DMS 273 (cell line): ENCODE results near the gene CPEB2.

Experiments used
- DNase-seq: peaks from one replicate; lab custom pipeline; 2025; ENCODE audit not compliant: unreplicated experiment; lab: John Stamatoyannopoulos, UW

CPEB2 gene

DNA sequence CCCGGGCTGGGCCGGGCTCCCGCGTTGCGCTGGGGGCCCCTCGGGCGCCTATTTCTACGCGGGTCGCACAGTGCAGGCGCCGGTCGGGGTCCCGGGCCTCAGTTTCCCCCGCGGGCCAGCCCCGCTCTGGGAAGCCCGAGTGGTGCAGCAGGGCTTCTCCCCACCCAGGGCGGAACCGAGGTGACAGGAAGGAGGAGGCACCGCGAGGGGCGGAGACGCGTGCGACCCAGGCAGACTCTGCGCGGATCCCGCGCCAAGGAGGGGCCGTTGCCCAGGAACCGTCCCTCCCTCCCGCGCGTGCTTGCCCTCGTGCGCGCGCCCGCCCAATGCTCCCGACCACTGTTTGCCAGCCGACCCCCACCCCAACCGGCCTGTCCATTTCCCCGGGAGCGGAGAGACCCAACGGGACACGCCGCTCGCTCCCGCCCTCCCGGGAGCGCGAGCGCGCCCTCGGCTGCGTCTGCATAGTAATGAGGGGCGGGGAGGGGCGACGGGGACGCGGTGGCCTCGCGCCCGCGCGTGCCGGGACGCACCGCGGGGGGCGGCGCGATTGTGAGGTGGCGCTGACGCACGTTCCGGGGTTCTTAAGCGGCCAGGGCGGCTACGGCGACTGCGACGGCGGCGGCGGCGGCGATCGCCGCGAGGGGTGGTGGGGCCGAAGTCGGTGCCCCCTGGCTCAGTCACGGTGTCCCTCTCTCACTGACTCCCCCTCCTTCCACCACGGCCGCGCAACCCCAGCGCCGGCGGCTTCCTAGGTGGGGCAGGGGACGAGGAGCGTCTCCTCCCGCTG, at the start of gene CPEB2:
Gene CPEB2, plus strand, starts transcription at position 613 of the 790 bp plus-strand sequence. CDS start 193 bp downstream, outside the sequence.
- peak; percentile 91 for DNase-seq

DNA sequence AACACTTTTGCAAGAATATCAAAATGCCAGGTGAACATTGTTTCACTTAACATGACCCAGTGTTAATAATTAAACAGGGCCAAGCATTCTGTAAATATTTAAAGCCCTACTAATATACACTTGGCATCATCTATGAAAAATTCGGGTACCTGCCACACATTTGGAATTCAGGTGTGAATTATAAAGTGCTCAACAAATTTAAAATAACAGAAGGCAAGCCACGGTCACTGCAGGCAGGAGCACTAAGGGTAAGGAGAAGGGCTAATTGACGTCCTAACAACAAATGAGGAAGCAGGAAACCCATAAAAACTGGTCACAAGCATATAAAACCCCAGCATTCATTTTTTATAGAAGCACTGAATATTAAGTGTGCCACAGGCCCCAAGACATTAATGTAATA, 43.8 kb upstream of the CPEB2 start:
- DNase-seq, result no peak

DNA sequence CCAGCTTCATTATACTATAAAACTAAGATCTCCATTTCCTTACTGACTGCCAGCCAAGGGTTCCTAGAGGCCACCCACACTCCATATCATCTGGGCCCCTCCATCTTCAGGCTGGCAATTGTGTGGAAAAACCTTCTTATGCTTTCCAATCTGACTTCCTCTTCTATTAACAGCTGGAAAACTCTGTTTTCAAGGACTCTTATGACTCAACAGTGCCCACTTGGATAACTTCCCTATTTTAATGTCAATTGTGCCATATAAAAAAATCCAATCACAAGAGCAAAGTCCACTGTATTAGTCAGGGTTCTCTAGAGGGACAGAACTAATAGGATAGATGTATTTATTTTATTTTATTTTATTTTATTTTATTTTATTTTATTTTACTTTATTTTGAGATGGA, 41.0 kb upstream of the CPEB2 start:
- no peak for DNase-seq

DNA sequence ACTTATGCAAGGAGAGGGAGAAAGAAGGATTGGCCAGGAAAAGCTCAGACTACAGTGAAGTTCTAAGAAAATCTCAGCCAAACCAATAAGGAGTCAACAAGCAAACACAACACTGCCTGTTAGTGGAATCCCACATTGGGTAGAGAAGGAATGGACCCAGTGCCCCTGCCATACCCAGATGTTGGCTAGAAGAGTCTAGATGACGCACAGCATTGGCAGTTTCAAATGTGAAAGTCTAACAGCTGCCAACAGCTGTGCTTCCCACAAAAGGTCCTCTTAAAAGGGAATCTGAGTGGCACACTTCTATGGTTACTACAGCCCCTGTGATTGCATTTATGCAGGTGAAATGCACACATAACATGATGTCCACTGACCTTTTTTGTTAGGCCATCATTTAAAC, 37.2 kb upstream of the CPEB2 start:
- DNase-seq, result no peak

DNA sequence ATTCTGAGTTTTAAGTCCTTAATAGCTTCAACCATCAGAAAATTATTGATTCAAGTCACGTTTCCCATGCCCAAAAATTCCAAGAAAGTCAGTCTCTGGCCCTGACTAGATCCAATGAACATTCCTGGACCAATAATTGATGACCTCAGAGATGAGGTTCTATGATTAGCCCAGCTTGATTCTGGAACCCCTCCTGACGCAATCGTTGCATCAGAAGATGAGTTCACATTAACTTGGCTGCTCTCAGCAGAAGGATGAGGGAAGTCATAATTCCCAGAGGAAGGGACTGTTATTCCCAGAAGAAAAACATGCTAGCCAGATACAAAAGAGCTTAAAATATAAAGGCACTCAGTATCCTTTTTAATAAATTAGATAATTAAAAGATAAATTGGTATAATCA, 34.3 kb upstream of the CPEB2 start:
- DNase-seq, result no peak

DNA sequence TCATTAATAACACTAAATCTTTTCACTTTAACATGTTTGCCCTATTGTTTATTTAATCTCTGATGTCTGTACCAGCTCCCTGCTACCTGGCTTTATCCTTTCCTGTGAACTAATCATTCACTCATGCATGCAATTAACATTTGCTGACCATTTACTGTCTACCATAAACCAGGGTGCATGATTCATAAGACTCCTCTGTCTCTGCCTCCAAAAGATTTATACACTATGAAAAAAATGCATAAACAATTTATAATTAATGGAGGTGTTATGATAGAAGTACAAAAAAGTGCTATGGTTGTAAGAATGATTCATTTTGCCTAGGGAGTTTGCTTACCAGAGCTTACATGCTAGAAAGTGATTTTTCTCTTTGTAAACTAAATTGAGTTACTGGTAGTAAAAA, 24.5 kb upstream of the CPEB2 start:
- DNase-seq, result no peak

DNA sequence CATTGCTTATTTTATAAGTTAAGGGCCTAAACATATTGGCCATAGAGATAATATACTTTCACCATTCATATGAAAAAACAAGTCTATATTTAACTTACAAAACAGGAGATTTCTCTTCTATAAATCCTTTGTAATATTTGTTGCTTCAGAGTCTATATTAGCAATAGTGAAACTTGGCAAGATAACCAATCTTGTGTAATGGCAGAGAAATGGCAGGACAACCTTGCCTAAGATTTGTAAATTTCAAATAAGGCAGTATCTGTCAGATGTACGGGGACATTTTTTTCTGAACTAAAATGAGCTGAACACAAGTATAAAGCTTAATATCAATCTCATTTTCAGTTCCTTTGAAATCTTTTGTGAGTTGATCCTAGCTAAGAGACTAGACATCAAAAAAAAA, 17.8 kb upstream of the CPEB2 start:
- no peak for DNase-seq

DNA sequence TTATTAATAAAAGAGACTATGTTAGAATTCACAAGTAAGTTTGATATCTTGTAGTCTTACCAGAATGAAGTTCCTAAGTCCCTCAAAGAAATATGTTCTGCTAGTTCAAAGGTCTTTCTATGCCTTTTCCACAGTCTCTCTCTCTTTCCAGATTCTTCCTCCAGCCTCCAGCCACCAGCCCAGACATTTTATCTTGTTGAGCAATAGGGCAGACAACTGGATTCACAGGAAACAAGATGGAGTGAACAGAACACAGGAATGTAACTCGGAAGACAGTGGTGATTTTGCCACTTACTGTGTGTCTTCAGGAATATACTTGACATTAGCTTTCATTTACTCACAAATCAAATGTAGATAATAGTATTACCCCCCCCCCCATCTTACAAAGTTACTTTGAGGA, 17.1 kb upstream of the CPEB2 start:
- DNase-seq, result no peak

DNA sequence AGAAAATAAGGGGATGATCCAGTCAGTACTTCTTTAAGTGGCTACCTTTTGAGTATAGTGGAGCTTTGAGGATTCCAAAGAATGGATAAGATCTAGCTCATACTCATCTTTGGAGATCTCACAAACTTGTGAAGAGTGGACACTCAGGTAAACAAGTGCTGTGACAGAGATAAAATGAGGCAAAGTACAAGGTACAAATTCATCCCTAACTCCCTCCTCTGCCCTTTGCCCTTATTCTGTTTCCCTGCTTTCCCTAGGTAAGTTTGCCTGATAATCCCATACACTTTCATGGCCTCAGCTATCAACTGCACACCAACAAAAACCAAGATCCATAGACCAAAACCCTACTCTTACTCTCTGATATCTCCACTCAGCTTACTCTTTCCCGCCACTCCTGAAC, 16.4 kb upstream of the CPEB2 start:
- no peak for DNase-seq

DNA sequence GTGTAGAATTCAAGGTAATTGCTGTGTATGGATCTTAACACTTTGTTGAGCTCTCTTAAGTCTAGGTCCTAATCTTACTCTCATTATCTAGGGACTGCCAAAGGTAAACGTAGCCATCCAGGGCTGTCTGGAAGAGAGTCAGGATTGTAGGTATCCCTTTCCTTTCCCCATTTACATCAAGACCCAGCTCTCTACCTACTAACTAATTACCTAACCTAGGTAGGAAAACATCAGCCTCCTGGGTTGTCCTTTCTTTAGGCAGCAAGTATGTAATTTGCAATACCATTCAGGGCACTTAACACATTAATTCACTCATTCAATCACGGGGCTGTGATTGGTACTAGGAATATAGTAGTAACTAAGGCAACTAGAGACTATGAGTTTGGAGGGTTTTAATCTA, 15.2 kb upstream of the CPEB2 start:
- no peak for DNase-seq

DNA sequence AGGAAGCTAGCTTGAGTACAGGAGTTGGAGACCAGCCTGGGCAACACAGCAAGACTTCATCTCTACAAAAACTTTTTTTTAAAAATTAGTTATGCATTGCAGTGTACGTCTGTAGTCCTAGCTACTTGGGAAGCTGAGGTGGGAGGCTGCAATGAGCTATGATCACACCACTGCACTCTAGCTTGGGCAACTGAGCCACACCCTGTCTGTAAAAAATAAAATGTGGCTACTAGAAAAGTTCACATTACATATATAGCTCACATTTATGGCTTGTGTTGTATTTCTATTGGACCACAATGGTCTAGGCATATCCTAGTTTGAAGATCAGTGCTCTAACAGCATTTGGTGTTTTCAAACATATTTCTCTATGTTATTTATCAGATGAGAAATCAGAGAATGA, 11.8 kb upstream of the CPEB2 start:
- DNase-seq, result no peak

DNA sequence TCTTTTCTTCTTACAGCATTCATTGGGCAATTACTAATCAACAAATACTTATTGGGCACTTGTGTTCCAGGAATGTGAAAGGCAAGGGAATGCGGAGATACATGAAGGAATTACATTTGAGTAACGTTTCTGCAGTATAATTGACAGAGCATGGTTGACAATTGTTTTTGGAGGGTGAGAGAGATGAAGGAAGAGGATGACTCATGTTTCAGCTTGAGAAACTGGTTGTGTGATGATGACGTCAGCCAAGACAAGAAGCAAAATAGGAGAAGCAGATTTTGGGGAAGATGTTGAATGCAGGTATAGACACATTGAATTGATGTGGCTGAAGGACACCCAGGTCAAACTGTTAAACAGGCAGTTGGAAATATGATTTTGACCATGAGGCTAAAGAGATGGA, 8.0 kb upstream of the CPEB2 start:
- DNase-seq, result no peak

DNA sequence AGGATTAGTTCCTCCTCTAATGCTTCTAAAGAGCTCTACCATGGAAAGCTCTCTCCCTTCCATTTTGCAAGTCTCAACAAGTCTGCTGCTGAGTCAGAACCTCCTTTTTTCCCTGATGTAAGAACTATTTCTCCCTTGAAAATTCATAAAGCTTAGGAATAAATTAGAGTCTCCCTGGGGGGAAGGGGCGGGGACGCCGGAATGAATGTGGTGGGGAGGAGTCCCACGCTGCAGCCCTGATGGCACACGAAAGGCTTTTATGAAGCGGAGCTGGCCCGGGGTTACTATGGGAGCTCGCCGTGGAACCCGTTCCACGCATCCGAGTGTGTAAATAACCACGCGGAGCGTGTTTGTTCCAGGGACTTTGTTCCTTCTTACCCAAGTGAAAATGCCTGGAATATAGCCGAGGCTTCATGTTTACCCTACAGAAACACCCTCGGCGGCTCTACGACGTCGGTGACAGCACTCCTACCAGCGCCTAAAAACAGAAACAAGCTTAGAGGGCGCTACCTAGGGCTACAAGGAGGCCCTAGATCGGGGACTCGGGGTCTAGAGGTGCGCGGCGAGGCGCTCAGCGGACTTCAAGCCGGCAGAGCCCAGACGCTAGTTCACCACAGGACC, 923 bp upstream of the CPEB2 start:
- peak; percentile 74 for DNase-seq

DNA sequence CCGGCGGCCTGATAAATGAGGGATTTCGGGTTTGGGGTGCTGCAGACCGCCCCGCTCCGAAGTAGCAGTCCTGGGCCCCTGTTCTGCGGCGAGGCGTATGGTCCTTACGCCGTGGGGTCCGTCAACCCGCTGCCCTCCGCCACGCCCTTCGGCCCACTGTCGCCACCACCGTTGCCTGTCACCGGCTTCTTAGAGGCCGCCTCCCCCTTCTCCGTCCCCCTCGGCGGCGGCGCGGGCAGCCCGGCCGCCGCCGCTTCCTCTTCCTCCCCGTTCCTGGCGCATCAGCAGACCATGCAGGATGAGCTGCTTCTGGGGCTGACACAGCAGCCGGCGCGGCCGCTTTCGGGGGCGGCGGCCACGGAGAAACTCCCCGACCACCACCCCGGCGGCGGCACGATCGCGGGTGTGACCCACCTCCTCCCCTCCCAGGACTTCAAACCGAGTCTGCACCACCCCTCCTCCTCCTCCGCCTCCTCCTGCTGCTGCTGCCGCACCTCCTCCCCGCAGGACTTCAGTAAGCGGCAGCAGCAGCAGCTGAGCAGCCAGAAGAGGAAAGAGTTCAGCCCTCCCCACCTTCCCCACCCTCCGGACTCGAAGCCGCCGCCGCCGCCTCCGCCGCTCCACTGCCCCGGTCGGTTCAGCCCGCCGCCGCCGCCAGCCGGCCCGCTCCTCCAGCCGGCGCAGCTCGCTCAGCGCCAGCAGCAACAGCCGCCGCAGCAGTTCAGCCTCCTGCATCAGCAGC, 549 bp downstream of the CPEB2 start:
- DNase-seq, result peak; percentile 72

DNA sequence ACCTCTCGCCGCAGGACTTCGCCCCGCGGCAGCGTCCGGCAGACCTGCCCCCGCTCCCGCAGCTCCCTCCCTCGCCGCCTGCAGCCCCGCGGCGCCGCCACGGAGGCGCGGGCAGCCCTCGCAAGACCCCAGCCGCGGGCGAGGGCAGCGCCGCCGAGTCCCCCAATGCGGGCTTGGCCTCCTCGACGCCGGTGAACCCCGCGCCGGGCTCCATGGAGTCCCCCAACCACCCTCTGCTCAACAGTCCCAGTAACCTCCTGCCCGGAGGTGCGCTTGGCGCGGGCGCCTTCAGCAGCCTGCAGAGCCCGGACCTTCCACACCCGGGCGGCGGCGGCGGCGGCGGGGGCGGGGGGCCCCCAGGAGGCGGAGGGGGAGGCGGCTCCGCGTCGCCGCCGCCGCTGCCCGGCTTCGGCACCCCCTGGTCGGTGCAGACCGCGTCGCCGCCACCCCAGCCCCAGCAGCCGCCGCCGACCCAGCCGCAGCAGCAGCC, 1.2 kb downstream of the CPEB2 start:
- peak; percentile 65 for DNase-seq

DNA sequence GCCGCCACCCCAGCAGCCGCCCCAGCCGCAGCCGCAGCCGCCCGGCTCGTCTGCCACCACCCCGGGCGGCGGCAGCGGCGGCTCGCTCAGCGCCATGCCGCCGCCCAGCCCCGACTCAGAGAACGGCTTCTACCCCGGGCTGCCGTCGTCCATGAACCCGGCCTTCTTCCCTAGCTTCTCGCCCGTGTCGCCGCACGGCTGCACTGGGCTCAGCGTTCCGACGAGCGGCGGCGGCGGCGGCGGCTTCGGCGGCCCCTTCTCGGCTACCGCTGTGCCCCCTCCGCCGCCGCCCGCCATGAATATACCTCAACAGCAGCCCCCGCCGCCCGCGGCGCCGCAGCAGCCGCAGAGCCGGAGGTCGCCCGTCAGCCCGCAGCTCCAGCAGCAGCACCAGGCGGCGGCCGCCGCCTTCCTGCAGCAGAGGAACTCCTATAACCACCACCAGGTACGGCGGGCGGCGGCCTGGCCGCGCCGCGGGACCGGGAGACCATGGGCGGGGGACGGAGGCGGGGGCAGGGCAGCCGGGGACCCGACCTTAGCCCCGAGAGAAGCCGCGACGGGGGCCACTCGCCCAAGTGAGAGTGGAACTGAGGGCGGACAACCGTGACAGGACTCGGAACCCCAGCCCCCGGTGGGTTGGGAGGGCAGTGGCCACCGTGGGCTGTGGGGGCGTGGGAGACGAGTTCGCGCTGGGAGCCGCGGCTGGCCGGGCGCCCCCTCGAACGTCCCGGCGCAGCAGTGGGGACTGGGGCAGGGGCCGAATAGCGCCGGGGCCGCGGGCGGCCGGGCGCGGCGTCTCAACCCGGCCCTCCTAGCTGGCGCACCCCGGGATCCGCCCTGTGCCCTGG, 1.8 kb downstream of the CPEB2 start:
- DNase-seq, result peak; percentile 61

DNA sequence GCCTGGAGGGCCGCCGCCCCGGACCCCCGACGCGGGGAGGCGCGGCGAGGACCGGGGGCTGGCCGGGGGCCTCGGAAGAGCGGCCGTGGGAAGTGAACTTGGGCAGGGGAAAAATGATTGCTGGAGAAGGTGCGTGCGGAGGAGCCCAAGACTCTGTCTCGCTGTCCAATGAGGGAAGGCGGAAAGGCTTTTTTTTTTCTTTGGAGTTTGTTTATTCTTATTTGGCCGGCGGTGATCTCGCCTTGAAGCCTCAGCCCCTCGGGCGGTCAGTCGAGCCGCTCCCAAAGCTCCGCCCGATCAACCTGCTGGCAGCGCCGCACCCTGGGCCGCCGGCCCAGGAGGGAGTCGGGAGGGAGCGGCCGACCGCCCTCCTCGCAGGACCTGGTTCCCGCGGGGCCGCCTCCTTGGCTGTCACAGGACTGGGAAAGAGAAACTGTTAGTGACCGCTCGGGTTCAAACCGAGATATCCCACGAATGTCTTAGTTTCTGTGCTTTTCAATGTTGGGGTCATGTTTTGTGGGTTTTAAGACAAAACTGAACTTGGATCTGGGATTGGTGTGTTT, 2.5 kb downstream of the CPEB2 start:
- DNase-seq, result peak; percentile 37

DNA sequence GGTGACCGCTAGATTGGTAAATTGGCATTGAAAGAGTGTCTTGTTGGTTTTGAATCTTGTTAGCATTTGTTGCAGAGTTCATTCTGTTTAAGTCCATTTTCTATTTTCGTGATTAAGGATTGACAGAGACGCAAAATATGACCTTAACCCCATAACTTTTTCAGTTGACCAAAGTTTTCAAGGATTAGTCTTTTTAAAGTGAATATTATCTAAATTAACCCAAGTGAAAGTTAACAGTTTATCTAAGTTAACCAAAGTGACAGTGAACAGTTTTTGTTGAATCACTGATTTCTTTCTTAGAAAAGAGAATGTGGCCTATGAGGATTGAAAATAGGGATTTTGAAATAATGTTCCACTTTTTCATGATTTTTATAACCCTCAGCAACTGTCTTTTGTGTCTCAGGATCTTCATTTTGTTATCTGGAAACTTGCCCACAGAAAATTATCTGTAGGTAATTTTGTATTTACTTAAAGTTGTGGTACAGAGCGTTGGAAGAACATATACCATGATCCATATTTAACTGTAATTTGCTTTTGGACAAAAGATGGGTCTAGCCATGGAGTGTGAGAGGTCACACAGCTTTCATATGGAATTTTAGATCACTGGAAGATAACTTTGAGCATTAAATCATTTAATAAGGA, 3.3 kb downstream of the CPEB2 start:
- no peak for DNase-seq

DNA sequence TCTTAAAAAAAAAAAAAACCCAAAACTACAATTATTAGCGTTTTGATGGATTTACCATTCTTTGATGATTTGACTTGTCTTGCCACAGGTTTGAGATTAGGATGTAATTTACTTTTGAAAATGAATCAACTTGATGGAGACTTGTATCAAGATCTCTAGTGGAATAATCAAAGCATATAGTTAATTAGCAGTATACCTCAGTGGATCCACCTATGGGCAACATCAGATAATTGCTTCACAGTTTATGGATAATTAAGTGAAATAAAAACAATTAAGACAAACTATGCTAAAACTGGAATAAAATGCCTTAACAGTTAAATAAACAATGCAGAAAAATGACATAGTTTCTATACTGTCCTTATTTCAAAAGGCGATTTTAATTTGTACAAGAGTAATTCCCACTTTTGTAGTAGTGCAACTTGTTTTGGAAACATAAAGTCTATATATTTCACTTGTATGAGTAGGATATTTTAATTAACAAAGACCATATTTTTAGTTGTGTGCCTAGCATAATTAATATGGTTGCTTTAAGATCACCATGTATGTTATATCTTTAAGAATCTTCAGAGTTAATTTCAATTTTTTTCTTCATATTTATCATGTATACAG, 4.2 kb downstream of the CPEB2 start:
- peak; percentile 12 for DNase-seq

DNA sequence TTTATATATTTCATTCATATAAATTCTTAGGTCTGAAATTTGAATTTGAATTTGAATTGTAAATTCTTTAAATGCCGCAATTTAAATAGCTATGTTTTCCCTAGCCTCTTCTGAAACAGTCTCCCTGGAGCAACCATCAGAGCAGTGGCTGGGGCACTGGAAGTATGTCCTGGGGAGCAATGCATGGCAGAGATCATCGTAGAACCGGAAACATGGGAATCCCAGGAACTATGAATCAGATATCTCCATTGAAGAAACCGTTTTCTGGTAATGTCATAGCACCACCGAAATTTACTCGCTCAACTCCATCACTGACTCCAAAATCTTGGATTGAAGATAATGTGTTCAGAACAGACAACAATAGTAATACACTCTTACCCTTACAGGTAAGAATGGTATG, 4.9 kb downstream of the CPEB2 start:
- DNase-seq, result no peak
